Measurements from ENCODE around the gene BBS9.

DNA sequence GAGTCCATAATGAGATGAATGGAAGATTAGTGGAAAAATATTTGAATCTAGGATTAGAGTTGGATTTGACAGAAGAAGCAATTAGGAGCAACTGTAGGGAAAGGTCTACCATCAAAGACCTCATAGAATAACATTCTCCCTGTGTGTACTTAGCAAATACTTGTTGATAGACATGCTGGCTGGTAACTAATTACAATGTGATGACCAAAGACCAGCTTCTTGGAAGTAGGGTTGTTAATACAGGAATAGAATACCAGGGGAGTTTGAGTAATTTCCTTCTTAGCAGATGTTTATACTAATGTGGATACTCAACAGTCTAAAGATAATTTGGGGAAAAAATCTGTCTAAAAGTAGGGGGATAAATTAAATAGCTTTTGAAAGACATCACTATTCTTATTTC, 418.5 kb downstream of the BBS9 start:
- no peak for TF ChIP-seq POLR2AphosphoS5 (IDR thresholded peaks at IDR 0.05)
- TF ChIP-seq, protein P1, sequence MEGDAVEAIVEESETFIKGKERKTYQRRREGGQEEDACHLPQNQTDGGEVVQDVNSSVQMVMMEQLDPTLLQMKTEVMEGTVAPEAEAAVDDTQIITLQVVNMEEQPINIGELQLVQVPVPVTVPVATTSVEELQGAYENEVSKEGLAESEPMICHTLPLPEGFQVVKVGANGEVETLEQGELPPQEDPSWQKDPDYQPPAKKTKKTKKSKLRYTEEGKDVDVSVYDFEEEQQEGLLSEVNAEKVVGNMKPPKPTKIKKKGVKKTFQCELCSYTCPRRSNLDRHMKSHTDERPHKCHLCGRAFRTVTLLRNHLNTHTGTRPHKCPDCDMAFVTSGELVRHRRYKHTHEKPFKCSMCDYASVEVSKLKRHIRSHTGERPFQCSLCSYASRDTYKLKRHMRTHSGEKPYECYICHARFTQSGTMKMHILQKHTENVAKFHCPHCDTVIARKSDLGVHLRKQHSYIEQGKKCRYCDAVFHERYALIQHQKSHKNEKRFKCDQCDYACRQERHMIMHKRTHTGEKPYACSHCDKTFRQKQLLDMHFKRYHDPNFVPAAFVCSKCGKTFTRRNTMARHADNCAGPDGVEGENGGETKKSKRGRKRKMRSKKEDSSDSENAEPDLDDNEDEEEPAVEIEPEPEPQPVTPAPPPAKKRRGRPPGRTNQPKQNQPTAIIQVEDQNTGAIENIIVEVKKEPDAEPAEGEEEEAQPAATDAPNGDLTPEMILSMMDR (IDR thresholded peaks at IDR 0.05): no peak

All from suprapubic skin (tissue), 3 donors.